GM12872 (cell line): ENCODE results near the gene FAM174C.

Experiments
- TF ChIP-seq, protein P1 (sequence below): IDR thresholded peaks from 3 replicates; pipeline ENCODE4 v1.5.1; 2011; ENCODE audit warnings: low read depth, mild to moderate bottlenecking, low read length, moderate library complexity; ENCODE audit not compliant: insufficient read depth

The FAM174C gene

DNA sequence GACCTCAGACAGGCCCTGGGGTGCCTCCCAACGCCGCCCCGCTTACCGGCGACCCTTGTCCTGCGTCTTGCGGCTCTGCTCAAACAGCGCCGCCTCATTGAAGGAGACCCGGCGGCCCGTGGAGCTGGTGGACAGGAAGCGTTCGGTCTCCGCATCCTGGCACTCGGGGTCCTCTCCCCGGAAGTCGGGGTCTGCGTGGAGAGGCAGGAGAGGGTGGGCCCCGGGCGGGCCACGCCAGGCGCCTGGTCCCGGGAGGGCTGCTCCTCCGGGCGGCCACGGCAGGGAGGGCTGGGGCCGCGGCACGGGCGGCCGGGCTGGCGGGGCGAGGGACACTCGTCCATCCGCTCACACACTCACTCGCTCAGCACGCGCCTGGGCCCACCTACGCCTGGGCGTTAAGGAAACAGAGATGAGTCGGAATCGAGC, 40.4 kb upstream of the FAM174C start:
- TF ChIP-seq, protein P1, sequence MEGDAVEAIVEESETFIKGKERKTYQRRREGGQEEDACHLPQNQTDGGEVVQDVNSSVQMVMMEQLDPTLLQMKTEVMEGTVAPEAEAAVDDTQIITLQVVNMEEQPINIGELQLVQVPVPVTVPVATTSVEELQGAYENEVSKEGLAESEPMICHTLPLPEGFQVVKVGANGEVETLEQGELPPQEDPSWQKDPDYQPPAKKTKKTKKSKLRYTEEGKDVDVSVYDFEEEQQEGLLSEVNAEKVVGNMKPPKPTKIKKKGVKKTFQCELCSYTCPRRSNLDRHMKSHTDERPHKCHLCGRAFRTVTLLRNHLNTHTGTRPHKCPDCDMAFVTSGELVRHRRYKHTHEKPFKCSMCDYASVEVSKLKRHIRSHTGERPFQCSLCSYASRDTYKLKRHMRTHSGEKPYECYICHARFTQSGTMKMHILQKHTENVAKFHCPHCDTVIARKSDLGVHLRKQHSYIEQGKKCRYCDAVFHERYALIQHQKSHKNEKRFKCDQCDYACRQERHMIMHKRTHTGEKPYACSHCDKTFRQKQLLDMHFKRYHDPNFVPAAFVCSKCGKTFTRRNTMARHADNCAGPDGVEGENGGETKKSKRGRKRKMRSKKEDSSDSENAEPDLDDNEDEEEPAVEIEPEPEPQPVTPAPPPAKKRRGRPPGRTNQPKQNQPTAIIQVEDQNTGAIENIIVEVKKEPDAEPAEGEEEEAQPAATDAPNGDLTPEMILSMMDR = no peak

DNA sequence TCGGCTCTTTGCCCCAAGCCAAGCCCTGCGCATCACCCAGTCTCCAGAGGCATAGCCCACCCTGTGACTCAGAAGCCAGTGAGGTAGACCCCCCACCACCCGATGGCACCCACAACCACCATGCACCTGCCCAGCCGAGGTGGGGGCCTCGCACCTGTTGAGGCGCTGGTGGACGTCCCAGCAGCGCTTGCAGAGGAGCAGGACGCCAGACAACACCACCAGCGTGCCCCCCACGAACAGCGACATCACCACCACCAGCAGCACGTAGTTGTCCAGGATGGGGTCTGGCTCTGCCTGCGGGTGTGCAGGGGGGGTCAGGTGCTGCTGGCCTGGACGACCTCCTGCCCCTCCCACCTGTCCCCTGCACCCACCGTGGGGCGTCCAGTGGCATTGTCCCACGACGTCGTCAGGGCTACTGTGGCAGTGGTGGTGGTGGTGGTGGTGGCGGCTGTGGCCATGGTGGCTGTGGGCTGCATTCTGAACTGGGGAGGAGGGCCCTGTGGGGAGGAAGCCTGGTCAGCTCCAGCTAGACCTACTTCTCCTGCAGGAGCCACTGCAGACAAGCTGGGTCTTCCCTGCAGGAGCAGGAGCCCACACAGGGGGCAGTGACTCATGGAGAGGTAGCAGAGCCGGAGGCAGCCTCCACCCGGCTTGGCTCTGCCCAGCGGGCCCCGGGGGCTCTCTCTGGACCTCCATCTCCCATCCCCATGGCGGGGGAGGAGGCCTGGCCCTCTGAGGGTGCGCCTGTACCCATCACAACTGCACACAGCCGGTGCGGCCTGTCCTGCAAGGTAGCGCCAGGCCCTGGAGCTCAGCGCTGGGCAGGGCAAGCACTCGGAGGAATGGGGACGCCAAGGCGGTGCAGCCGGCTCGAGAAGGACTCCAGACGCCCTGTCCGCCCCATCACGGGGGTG, 39.4 kb upstream of the FAM174C start:
- TF ChIP-seq, protein P1 = no peak

DNA sequence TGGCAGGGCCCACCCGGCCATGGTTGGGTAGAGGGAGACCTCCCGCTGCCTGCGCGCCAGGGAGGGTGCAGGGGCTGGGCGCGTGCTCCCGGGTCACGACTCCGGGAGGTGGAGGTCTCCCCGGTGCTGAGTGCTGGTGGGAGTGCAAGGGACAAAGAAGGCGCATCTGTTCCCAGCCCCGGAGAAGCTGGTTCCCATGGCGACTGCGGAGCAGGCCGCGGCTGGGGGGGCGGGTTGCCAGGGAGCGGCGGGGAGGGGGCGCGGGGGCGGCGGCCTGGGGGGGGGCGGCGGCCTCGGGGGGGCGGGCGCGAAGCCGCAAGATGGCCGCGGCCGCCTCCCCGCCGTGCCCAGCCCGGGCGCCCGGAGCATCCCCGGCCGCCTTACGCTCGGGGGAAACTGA, 38.8 kb upstream of the FAM174C start:
- TF ChIP-seq, protein P1 = no peak

DNA sequence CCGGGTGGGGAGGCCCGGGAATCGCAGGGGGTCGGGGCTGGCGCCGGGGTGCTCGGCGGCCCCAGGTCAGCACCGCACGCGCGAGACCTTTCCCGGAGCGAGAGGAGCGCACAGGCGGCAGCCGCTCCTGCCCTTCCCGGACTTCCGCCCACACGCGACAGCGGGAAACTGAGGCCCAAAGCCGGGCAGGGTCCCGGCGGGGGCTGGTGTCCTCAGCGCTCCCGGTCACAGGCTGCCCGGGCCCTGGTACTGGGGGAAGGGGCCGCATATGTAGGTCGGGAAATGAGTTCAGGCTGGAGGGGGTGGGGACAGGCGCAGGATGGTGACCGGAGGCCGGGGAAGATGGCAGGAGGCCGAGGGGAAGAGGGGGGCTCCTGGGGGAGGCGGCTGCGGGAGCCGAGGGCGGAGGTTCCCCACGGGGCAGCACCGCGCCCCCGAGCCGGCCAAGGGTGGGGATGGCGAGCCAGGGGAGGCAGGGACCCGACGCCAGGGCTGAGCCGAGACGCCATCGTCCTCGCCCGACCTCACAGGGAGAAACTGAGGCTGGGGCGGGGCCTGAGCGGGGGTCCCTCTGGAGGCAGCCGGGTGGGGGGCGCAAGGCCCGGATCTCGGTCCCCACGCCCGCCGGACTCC, 38.2 kb upstream of the FAM174C start:
- TF ChIP-seq, protein P1 = no peak

DNA sequence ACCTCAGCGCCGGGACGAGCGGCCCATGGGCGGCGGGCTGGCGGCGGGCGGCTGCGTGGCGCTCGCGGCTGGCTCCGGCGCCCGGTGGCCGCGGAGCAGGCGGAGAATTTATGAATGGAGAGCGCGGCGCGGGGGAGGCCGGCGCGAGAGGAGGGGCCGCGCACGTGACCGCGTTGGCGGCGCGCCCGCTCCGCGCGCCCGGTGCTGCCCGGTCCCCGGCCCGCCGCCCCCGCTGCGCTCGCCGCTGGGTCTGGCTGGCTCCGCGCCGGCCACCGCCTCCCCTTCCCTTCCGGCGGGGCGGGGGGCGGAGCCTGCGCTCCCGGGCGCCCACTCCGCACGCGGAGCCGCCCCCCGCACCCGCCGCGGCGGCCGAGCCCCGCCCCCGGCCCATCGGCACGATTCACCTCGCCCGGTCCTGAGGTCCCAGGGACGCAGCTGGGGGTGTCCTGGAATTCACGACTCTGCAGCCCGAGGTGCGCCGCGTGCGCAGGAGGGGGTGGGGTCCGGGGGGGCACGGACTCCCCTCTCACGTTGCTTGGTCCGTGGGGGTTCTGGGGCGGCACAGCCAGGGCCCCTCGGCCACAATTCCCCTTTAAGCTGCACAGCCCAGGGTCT, 37.5 kb upstream of the FAM174C start, which contains the start of gene CBARP:
TSS of gene CBARP (minus strand) at position 252 of the 615 bp plus-strand sequence. CDS start 1,905 bp downstream, outside the sequence.
- TF ChIP-seq, protein P1 = no peak

DNA sequence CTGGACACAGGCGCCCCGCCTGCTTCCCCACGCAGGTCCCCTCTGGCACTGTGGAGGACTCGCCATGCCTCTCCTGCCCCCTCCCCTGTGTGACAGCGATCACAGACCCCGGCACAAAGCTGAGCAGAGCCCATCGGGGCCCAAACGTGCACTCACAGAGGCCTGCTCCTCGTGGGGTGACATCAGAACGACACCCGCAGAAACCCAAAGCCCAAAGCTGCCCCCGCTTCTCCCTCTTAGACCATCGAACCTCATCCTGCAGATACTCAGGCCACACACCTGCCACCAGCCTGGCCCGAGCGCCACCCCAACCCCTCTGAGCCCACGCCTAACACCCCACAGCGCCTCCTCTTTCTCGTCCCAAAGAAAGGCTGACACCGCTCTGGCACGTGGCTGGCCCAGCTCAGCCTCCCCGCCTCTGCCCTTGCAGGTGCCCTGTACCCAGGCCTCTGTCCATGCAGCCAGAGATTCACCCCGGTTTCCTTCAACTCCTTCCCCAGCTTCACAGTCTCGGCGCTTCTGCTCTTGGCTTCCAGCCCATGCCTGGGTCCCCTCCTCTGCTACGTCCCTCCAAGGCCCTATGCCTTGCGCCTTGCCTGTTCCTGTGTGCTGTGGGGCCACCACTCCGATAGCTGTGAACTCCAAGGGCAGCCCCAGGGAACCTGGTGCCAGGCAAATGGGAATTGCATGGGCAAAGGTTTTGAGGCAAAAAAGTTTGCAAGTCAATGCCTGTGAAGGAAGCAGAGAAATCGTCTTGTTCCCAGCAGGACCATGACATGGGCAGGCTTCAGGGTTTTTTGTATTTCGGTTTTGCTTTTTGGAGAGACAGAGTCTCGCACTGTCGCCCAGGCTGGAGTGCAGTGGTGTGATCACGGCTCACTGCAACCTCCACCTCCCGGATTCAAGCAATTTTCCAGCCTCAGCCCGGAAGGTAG, 36.7 kb upstream of the FAM174C start:
- TF ChIP-seq, protein P1 = no peak

DNA sequence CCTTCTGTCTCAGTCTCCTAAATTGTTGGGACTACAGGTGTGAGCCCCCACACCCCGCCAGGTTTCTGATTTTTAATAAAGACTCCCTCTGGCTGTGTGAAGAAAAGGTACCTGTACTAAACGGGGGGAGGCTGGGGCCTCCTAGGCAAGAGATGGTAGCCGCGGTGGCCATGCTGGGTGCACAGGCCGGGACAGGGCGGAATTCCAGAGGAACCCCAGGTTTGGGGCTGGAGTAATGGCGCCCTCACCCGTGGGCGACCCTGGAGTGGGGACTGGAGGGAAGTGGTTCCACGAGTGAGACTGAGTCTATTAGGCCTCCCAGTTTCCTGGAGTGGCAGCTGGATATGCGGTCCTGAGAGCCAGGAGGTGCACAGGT, 35.9 kb upstream of the FAM174C start:
- TF ChIP-seq, protein P1 = no peak
